HG03354 (cell line): ENCODE data around the gene GPR78.

Source experiments
- ATAC-seq: cut with Tn5 transposase; IDR thresholded peaks from one replicate; pipeline ENCODE4 v1.9.1; 2021; ENCODE audit warnings: mild to moderate bottlenecking; ENCODE audit not compliant: unreplicated experiment, poor library complexity, severe bottlenecking

Gene GPR78

GRCh38 chr4:8544741-8545438 lies 35.3 kb upstream of the GPR78 start:
- no peak for ATAC-seq

GRCh38 chr4:8545439-8545765 lies 34.8 kb upstream of the GPR78 start:
- ATAC-seq: no peak

DNA sequence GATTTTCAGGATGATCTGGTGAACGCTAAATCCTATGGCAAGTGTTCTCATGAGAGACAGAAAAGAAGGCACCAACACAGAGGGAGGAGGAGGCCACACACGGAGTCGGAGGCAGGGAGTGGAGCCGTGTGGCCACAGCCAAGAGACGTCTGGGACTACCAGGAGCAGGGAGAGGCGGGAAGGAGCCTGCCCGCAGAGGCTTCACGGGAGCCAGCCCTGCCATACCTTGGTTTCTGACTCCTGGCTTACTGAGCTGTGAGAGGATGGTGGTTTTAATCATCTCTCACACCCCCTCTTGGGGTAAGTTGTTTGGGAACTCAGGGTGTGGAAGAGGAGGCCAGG lies 33.5 kb upstream of the GPR78 start:
- no peak for ATAC-seq

- no peak for ATAC-seq
These were observed 32.9 kb upstream of the GPR78 start for GRCh38 chr4:8547108-8547911.

DNA sequence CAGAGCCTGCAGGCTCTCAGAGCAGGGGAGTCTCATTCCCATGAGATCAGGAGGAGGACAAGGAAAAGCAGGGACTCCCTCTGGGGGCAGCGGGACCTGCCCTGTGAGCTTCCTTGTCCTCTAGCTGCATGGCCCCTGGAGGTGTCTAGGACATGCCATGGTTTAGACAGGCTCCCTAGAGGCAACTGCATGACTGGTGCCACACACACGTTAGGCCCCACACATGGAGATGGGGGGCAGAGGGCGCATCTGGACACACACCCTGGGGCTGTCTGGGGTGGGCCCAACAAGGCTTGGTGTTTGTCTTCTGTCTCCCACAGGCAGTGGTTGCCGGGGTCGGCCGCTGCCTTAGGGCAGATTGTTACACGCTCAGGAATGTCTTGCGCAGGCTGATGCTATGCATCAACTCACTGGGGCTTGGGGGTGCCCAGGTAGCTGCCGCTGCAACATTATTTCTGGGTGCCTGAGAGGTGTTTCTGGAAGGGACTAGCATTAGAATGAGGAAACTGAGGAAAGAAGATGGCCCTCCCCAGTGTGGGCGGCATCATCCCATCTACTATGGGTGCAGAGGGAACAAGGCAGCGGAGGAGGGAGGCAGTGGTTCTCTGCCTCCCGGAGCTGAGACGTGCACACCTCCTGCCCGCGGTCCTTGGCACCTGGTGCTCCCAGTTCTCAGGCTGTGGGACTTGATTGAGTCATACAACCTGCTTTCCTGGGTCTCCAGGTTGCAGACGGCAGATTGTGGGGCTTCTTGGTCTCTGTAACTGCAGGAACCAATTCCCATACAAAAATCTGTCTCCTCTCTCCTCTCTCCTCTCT lies 32.1 kb upstream of the GPR78 start:
- ATAC-seq: no peak

GRCh38 chr4:8548731-8549351 lies 31.4 kb upstream of the GPR78 start:
- ATAC-seq: no peak

DNA sequence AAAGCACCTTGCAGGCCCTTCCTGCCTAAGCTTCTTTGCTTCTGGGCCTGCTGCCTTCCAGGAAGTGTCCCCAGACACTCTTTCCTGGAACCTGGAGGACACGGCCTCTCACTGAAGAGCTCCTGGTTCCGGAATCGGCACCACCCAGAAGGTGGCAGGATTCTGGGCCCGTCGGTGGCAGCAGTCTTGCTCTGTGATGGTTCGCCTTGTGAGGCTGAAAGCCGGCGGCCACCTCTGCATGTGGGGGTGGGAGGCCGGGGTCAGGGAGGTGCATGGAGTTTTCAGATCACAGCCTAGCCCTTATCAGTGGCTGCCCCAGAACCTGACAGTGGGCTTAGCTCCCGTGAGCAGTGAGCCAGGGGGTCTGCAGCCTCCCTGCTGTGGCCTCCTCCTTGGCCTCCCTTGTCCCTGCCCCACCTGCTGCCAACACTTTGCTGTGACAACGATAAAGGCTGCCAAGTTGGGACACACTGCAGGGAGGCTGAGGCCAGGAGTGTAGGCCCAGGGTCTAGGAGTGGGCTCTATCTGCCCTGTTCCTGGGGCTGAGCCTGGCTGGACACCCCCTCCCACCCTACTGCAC lies 30.8 kb upstream of the GPR78 start:
- ATAC-seq: no peak

- ATAC-seq: no peak
These were observed 29.5 kb upstream of the GPR78 start for GRCh38 chr4:8550691-8551090.

DNA sequence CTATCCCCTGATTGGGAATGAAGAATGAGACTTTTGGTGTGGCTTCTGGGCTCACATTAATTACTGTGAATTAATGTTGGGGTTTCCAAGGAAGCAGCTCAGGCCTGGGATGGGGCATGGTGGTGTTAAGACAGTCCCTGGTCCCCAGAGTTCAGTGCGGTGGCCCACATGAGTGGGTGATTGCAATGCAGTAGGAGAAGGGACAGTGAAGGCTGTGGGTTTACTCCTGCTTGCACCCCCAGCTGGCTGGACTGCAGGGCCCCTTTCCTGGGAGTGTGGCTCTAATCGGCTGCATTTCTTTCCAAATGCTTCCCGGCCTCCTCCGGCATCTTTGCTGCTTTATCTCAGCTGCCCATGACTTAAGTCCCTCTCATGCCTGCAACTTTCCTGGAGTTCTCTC lies 28.2 kb upstream of the GPR78 start:
- ATAC-seq: no peak

DNA sequence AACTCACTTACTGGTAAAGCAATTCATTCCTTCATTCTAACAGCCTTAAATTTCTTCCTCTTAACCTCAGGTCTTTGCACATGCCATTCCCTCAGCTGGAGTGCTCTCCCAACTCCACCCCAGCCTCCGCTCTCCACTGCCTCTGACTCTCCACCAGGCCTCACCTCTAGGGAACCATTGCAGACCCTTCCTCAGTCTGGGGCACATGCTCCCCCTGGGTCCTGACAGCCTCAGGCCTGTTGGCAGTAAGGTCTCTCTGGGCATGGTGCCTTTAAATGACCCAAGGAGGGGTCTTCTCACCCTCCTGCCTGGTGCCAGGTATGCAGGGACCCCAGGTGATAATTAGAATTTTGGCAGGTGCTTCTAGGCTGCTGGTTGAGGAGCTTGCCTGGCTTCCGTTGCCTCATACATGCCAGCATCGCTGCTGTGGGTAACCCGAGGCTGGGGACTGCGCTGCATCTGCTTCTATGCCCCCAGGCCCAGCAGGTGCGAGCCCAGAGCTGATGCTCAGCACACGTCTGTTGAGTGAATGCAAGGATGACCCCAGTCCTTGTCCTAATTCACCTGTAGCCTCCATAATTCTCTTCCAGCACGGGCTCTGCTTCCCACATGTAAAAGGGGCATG lies 27.5 kb upstream of the GPR78 start:
- ATAC-seq: no peak

DNA sequence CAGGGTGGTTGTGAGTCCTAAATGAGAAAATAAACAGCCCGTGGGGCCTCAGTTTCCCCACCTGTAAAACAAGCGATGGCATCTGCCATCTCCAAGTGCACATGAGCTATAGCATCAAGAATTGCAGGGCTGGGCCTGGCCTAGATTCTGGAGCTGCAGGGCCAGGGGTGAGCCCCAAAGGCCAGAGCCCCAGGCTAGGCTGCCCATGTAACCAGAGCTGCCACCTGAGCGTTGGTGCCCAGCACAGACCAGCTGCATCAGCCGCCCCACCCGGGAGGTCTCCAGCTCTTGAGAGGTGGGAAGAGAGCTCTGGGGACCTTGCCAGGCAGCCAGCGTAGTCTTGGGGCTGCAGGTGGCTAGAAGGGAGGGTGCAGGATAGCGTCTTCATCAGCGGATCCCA lies 27.0 kb upstream of the GPR78 start:
- ATAC-seq: no peak

DNA sequence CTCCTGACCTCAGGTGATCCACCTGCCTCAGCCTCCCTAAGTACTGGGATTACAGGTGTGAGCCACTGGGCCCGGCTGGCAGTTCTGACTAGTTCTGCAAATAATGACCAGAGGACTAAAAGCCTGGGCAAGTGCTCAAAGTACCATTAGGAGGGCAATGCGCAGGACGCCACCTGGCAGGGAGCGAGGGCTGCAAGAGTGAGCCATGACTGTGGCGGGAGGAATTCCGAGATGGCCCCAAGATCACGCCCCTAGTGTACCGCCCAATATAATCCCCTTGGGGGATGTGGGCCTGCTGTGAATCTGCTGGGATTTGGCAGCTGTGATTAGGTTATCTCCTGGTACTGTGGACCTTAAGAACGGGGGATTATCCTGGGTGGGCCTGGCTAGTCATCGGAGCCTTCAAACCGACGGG lies 26.2 kb upstream of the GPR78 start:
- ATAC-seq: no peak

GRCh38 chr4:8554555-8555100 lies 25.6 kb upstream of the GPR78 start:
- no peak for ATAC-seq

DNA sequence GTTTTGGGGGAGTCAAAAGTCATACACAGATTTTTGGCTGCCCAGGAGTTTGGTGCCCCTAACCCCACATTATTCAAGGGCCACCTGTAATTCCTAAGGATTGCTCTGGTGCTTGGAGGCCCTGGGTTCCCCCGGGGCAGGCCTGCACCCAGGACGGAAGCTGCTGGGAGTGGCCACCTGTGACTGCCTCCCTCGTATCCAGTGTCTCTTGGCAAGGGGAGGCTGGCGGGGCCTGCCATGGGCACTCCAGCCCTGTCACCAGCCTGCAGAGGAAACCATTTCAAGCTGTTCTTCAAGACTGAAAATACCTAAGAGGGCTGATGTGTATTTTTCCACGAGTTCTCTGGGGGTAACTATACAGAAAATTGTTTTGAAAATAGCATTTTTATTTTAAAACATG lies 24.5 kb upstream of the GPR78 start:
- no peak for ATAC-seq

DNA sequence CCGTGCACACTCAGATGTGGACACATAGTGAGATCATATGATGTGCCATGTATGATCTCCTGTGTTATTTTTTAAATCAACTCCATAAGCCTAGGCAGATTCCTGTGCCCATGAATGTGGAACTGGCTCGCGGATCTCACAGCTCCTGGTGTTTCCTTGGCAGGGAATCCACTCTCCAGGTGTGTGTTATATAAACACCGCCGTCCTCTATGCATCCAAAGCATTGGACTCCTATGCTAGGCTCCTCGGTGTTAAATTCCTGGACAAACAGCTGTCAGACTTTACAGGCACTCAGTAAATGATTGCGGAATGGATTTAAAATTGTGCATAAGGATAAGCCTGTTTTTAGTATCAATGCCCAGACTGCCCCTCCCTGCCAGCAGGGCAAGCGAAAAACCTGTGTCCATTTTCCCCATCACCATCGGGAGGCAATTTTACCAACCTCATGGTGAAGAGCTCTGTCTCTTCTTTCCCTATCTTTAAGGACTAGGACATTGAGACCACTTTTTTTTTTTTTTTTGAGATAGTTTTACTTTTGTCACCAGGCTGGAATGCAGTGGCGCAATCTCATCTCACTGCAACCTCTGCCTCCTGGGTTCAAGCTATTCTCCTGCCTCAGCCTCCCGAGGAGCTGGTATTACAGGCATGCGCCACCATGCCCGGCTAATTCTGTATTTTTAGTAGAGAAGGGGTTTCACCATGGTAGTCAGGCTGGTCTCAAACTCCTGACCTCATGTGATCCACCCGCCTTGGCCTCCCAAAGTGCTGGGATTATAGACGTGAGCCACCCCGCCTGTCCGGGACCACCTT lies 23.6 kb upstream of the GPR78 start:
- ATAC-seq: no peak

GRCh38 chr4:8557151-8558076 lies 22.8 kb upstream of the GPR78 start:
- no peak for ATAC-seq

DNA sequence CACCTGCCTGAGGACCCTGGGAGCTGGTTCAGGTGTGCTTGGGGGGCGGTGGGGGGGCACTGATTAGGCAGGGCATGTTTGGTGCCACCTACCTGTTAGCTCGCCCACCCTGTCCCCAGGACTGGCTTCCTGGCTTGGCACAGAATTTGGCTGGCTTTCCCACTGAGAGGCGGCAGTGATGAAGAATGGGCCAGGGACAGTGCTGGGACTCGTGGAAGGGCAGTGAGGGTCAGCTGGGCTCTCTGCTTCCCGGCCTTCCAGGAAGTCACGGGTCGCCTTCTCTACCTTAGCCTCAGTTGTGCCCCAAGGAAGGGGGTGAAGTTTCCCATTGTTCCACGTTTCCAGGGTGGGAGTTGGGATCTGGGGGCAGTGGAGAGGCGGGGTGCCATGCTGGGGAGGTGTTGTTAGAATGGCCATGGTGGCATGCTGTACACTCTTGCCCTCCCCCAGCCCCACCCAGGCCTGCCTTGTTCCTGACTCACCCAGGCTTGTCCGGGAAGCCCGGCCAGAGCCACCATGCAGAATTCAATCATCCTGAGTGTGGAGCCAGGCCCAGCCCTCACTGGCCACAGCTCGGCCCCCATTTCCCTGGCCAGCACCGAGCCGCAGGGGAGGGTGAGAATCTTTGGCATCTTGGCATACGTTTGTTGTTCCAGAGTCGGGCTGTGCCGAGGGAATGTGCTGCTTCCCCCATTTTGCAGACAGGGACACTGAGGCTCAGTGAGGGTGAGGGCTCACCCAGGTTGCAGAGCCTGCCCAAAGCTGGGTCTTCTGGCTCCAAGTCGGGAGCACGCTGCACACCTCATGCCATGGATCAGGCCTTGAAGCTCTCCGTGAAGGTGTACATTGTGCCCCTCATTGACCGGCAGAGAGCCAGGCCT lies 21.9 kb upstream of the GPR78 start:
- no peak for ATAC-seq
